Measurements from ENCODE around the gene IL15RA.
"Not testable (repeated sequence)": the region's sequence is repeated elsewhere in the genome, so short reads cannot be mapped to it uniquely, and the experiment has no call there.

Gene IL15RA

DNA sequence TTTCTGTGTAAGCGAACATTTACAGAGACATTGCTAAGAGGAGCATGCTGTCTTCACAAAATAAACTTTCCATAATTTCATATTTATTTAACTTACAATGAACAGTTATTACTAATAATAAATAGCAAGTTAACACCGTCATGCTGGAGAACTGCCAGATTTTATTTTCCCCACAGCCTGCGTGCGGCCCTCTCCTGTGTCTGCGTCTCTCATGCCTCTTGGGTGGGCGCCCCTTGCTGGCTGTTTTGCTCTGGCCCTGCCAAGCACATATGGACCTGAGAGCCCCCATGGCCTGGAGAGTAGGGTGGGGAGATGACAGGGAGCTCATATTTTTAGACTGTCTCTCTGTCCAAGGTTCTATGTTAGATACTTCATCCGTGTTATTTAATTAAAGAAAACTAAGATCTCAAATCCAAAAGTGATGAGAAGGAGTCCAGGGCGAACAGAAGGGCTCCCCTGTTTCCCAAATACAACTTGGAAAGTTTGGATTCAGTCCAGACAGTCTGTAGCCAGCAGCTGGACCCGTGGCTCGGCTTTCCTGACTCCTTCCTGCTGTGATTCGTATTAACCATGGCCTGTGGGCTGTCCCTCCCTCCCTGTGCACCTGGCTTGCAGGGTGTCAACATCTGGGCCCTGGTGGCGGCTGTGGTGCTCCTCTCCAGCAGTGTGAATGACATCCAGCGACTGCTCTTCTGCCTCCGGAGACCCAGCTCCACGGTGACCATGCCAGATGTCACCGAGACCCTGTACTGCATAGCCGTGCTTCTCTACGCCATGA lies 66.8 kb downstream of the IL15RA start:
- no peak overlapping the region for H3K4me3 Mint-ChIP-seq
- DNase-seq (no peak), ATAC-seq (replicated peaks) (no peak)
- no peak overlapping the region for H3K27ac Mint-ChIP-seq
- H3K9me3 Mint-ChIP-seq = no peaks in the 10 kb centered on the region
- H3K27me3 Mint-ChIP-seq = no peaks in the 10 kb centered on the region
- peaks cover 53% of the 10 kb centered on the region for H3K36me3 Mint-ChIP-seq (ENCODE audit: insufficient read depth)
- peaks cover 11% of the 10 kb centered on the region in 2 donors for H3K4me1 Mint-ChIP-seq (ENCODE audit: low read depth in 2 of 2)

DNA sequence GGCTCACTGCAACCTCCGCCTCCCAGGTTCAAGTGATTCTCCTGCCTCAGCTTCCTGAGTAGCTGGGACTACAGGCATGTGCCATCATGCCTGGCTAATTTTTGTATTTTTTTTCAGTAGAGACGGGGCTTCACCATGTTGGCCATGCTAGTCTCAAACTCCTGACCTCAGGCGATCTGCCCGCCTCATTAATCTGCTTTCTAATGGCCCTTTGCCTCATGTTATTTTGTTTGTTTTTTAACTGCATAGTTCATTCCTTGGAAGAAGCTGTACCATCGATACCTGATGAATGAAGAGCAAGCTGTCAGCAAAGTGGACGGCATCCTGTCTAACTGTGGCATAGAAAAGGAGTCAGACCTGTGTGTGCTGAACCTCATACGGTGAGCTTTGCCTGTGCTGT lies 68.7 kb downstream of the IL15RA start:
- H3K27ac Mint-ChIP-seq = peak overlapping the region in 1 of 2 donors; percentile 74
- H3K4me1 Mint-ChIP-seq (ENCODE audit: low read depth in 2 of 2) = peaks cover 14 to 19% of the 10 kb centered on the region in 2 donors
- not testable (repeated sequence) for H3K9me3 Mint-ChIP-seq; ATAC-seq (replicated peaks); H3K4me3 Mint-ChIP-seq; H3K27me3 Mint-ChIP-seq; DNase-seq
- peaks cover 42% of the 10 kb centered on the region for H3K36me3 Mint-ChIP-seq (ENCODE audit: insufficient read depth)

DNA sequence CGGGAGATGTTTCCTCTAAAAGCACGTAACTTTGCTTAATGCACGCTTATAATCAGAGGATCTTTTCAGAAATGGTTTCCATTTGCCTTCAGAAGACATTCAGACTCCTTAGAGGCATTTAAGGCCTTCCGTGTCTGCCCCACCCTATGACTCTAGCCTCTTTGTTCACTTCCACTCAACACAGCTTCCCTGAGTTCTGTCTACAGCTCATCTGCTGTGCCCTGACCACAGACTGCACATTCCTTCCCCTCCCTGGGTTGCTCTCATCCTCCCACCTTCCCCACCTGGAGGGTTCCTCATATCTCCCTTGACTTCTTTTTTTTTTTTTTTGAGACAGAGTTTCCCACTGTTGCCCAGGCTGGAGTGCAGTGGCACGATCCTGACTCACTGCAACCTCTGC lies 70.7 kb downstream of the IL15RA start:
- H3K27me3 Mint-ChIP-seq = no peaks in the 10 kb centered on the region
- H3K9me3 Mint-ChIP-seq = no peaks in the 10 kb centered on the region
- H3K27ac Mint-ChIP-seq = peak overlapping the region; percentile 39 to 82
- peaks cover 17 to 22% of the 10 kb centered on the region in 2 donors for H3K4me1 Mint-ChIP-seq (ENCODE audit: low read depth in 2 of 2)
- ATAC-seq (replicated peaks) (no peak), DNase-seq (no peak)
- H3K36me3 Mint-ChIP-seq (ENCODE audit: insufficient read depth) = peaks cover 28% of the 10 kb centered on the region
- H3K4me3 Mint-ChIP-seq = no peak overlapping the region

DNA sequence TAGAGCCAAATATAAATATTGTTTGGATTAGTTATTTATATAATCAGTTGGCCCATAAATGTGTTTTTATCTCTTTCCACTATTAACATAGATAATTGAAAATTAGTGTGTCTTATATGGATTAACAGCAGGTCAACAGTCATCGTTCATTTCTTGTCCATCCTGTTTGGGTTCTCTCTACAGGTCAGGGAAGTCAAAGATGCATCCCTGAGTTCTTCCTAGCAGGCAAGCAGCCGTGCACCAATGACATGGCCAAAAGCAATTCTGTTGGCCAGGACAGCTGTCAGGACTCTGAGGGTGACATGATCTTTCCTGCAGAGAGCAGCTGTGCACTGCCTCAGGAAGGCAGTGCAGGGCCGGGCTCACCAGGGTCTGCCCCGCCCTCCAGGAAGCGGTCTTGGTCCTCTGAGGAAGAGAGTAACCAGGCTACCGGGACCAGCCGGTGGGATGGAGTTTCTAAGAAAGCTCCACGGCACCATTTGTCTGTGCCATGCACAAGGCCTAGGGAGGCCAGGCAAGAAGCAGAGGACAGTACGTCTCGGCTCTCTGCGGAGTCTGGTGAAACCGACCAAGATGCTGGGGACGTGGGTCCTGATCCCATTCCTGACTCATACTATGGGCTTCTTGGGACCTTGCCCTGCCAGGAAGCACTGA lies 71.4 kb downstream of the IL15RA start:
- peaks cover 27% of the 10 kb centered on the region for H3K36me3 Mint-ChIP-seq (ENCODE audit: insufficient read depth)

DNA sequence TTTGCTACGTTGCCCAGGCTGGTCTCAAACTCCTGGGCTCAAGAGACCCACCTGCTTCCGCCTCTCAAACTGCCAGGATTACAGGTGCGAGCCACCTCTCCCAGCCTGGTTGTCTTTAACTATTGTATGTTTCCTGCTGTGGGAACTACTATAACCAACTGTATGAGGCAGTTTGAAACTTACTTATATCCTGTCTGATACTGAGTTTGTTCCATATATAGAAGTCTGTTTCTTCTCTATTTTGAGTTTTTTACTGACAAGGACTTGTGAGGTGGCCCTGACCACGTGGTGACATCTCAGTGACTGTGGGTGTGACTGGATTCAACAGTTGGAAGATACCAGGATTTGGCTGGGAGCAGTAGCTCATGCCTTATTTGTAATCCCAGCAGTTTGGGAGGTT lies 73.1 kb downstream of the IL15RA start:
- DNase-seq (no peak), ATAC-seq (replicated peaks) (no peak)
- no peaks in the 10 kb centered on the region for H3K9me3 Mint-ChIP-seq
- no peak overlapping the region for H3K4me3 Mint-ChIP-seq
- peaks cover 13% of the 10 kb centered on the region for H3K36me3 Mint-ChIP-seq (ENCODE audit: insufficient read depth)
- no peak overlapping the region for H3K27ac Mint-ChIP-seq
- H3K27me3 Mint-ChIP-seq = no peaks in the 10 kb centered on the region
- H3K4me1 Mint-ChIP-seq (ENCODE audit: low read depth in 2 of 2) = peaks cover 18 to 24% of the 10 kb centered on the region in 2 donors

More for the DNA sequence above, 71.4 kb downstream of the IL15RA start:
- H3K27me3 Mint-ChIP-seq = no peaks in the 10 kb centered on the region
- H3K9me3 Mint-ChIP-seq = no peaks in the 10 kb centered on the region
- H3K4me1 Mint-ChIP-seq (ENCODE audit: low read depth in 2 of 2) = peaks cover 17 to 22% of the 10 kb centered on the region in 2 donors
- DNase-seq (no peak), ATAC-seq (replicated peaks) (no peak)
- H3K27ac Mint-ChIP-seq = peak overlapping the region in 1 of 2 donors; percentile 46
- H3K4me3 Mint-ChIP-seq = no peak overlapping the region

DNA sequence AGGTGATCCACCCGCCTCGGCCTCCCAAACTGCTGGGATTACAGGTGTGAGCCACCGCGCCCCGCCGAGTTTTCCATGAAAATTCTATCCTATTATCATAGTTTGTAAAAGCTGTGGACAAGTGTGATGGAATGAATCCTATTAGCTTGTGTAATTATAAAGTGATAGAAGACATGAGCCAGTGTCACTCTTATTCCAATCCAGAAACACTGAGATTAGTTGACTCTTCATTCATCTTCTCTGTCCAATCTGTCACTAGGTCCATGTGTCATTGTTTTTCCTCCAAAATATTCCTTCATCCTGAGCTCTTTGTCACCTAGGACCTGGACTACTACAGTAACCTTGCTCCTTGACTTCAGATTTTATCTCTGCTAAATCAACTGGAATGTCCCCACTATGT lies 73.8 kb downstream of the IL15RA start:
- H3K36me3 Mint-ChIP-seq (ENCODE audit: insufficient read depth) = peaks cover 6% of the 10 kb centered on the region
- H3K27ac Mint-ChIP-seq = no peak overlapping the region
- ATAC-seq (replicated peaks) = no peak

DNA sequence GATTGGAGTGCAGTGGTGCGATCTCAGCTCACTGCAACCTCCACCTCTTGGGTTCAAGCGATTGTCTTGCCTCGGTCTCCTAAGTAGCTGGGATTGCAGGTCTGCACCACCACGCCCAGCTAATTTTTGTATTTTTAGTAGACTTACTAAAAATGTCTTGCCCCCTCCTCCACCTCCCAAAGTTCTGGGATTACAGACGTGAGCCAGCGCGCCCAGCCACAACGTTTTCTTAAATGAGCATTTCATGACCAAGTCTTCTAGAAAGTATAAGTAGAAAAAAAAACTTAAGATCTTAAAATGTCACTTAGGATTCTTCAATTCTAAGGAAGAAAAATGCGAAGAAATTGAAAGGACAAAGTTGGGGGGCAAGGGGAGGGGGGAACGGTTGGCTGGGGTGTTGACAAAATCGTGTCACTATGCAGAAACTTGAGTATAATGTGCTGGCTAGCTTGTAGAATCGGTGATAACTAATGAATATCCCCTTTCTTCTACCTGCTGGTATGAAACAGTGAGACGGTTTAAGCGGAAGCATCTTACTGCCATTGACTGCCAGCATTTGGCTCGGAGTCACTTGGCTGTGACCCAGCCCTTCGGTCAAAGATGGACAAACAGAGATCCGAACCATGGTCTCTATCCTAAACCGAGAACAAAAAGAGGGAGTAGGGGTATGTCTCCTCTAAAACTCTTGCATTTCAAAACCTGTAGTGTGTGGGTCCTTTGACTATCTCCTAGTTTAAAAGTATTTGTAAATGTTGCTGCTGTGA lies 74.7 kb downstream of the IL15RA start:
- no peak for ATAC-seq (replicated peaks)

More for the DNA sequence above, 73.8 kb downstream of the IL15RA start:
- no peaks in the 10 kb centered on the region for H3K27me3 Mint-ChIP-seq
- peaks cover 19 to 27% of the 10 kb centered on the region in 2 donors for H3K4me1 Mint-ChIP-seq (ENCODE audit: low read depth in 2 of 2)
- no peak for DNase-seq
- no peaks in the 10 kb centered on the region for H3K9me3 Mint-ChIP-seq
- no peak overlapping the region for H3K4me3 Mint-ChIP-seq

More for the DNA sequence above, 74.7 kb downstream of the IL15RA start:
- DNase-seq = no peak
- Mint-ChIP-seq H3K36me3 (ENCODE audit: insufficient read depth) (peaks cover 5% of the 10 kb centered on the region), H3K9me3 (no peaks in the 10 kb centered on the region), H3K4me3 (no peak overlapping the region), H3K4me1 (ENCODE audit: low read depth in 2 of 2) (peaks cover 17 to 27% of the 10 kb centered on the region in 2 donors), H3K27me3 (no peaks in the 10 kb centered on the region), H3K27ac (no peak overlapping the region)

All from effector memory CD8-positive, alpha-beta T cell (primary cell).